GM19328 (cell line): ENCODE measurements around the gene ABHD2.
"Not testable (repeated sequence)": the region's sequence is repeated elsewhere in the genome, so short reads cannot be mapped to it uniquely, and the experiment has no call there.

Experiments
- ATAC-seq: cut with Tn5 transposase; IDR thresholded peaks from one replicate; pipeline ENCODE4 v1.9.1; 2021; ENCODE audit warnings: mild to moderate bottlenecking, moderate library complexity; ENCODE audit not compliant: unreplicated experiment

ABHD2 gene, protein sequence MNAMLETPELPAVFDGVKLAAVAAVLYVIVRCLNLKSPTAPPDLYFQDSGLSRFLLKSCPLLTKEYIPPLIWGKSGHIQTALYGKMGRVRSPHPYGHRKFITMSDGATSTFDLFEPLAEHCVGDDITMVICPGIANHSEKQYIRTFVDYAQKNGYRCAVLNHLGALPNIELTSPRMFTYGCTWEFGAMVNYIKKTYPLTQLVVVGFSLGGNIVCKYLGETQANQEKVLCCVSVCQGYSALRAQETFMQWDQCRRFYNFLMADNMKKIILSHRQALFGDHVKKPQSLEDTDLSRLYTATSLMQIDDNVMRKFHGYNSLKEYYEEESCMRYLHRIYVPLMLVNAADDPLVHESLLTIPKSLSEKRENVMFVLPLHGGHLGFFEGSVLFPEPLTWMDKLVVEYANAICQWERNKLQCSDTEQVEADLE

DNA sequence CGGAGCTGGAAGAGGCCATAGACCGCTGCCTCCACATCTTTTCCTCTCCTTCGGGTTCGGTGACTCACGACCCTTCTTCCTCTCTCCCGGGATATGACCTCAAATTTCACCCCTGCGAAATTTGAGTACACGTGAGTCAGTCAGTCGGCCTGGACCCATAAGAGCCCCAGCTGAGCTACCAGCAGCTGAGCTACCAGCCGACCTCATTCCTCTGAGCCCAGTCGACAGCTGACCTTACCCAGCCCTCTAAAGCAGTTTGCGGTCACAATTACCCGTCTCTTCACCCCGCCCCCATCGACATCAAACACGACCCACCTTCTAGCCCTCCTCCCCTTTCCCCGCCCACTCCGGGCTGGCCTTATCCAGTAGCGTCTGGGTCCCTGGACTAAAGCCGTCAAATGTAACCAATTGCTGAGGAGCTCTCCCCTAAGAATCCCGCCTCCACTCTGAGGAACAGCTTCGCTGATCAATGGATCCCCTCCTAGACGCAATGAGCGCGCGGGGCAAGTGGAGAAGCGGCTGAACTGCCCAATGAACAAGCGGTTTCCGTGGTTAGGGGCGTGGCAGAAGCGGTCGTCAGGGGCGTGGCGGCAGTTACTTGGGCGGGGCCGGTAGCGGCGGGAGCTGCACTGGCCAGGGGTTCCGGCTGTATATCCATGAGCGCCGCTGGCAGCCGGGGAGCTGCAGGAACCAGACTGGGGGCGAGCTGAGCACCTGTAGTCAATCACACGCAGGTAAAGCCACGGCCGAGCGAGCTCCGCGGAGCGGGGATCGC is at the start of gene ABHD2:
TSS of gene ABHD2 (plus strand) at position 627 of the 775 bp plus-strand sequence. CDS start 27,872 bp downstream, outside the sequence.
- ATAC-seq, result peak; percentile 99

DNA sequence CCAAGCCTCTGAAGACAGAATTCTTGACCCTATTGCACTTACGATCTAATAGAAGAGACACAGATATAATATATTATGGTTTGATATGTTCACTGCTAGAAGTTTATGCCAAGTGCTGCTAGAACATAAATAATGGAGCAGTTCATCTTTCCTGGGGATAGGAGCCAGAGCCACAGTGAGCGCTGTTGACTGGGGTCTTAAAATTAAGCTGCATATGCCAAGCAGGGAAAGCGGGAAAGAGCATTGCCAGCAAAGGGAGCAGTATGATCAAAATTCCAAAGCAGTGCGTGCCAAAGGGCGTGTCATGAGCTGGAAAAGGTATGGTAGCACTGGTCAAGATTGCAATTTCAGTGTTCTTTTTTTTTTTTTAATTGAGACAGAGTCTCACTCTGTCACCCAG is 49.1 kb upstream of the ABHD2 start:
- no peak for ATAC-seq

DNA sequence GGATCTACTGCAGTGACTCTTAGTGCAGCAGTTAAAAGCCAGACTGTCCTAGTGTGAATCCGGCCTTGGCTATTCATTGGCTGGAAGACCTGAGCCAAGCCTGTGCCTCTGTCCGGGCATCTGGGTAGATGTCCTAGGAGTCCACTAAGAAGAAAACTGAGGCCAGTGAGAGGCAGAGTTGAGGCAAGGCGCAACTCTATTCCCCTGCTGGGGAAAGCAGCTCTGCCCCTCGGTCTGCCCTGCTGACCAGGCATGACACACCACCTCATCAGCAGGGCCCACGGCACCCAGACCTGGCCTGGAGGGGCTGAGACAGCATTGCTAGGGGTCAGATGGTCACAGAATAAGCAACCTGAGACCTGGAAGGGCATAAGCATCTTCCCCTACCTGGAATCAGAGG is 46.7 kb upstream of the ABHD2 start:
- no peak for ATAC-seq

DNA sequence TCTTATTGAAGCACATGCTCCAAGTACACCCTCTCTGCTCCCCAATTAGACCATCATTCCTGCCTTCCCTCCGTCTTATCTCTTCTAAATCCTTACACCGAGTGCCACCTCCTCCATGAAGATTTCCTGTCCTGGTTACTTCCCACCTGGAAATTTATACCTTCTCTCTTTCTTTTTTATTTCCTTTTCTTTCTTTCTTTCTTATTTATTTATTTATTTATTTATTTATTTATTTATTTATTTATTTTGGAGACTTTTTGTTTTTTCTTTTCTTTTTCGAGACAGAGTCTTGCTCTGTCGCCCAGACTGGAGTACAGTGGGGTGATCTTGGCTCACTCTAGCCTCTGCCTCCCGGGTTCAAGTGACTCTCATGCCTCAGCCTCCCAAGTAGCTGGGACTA is 45.9 kb upstream of the ABHD2 start:
- no peak for ATAC-seq

DNA sequence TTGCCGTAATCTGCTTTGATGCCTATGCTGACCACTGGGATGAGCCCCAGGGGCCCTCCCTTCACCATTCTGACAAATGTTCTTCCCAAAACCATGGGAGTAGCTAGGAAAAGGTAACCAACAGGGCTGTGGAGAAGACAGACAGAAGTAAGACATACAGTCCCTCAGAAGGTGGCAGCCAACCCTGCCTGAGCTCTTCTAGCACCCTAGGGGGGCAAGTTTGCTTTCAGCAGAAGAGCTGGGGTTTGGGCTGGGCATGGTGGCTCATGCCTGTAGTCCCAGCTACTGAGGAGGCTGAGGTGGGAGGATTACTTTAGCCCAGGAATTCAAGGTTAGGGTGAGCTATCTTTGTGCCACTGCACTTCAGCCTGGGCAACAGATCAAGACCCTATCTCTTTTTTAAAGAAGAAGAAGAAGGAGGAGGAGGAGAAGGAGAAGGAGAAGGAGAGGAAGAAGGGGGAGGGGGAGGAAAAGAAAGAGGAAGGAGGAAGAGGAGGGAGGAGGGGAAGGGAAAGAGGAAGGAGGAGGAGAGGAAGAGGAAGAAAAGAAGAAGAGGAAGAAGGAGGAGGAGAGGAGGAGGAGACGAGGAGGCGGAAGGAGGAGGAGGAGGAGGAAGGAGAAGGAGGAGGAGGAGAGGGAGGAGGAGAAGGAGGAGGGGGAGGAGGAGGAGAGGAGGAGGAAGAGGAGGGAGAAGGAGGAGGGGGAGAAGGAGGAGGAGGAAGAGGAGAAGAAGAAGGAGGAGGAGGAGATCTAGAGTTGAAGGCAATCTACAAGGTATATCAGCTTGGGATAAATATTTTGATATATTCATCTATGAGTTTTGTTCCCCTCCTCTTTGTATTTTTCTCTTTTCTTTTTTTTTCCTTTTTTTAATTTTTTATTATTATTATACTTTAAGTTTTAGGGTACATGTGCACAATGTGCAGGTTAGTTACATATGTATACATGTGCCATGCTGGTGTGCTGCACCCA is 44.9 kb upstream of the ABHD2 start:
- no peak for ATAC-seq

DNA sequence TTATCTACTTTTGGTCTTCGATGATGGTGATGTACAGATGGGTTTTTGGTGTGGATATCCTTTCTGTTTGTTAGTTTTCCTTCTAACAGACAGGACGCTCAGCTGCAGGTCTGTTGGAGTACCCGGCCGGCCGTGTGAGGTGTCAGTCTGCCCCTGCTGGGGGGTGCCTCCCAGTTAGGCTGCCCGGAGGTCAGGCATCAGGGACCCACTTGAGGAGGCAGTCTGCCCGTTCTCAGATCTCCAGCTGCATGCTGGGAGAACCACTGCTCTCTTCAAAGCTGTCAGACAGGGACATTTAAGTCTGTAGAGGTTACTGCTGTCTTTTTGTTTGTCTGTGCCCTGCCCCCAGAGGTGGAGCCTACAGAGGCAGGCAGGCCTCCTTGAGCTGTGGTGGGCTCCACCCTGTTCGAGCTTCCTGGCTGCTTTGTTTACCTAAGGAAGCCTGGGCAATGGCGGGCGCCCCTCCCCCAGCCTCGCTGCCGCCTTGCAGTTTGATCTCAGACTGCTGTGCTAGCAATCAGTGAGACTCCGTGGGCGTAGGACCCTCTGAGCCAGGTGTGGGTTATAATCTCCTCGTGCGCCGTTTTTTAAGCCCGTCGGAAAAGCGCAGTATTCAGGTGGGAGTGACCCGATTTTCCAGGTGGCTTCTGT is 39.1 kb upstream of the ABHD2 start:
- ATAC-seq, result not testable (repeated sequence)

DNA sequence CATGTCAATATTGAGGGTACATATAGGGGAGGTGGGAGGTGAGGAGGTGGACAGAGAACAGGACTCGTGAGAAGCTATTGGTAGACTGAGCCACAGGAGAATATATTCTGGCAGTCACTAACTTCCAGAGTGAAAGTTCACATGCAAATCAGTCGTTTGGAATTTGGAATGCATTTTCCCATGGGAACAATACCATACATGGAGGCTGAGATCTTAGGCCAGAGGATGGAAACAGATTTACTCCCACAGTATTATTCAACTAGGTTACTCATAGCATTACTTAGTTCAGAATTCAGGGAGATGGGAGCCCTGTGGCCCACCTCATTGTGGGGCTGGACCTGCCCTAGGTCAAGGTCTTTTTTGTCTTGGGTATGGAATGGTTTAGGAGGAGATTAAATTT is 36.4 kb upstream of the ABHD2 start:
- ATAC-seq, result no peak

DNA sequence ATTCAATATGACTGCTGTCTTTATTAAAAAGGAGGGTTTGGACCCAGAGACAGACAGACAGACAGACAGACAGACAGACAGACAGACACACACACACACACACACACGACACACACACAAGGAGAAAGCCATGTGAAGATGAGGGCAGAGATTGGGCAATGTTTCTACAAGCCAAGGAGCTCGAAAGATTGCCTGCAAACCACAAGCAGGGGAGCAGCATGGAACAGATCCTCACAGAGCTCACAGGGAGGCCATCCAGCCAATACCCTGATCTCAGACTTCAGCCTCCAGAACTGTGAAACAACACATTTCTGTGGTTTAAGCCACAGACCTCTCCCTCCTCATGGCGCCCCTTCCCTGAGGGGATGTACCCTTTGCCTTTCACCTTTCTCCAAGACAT is 35.8 kb upstream of the ABHD2 start:
- ATAC-seq, result no peak

DNA sequence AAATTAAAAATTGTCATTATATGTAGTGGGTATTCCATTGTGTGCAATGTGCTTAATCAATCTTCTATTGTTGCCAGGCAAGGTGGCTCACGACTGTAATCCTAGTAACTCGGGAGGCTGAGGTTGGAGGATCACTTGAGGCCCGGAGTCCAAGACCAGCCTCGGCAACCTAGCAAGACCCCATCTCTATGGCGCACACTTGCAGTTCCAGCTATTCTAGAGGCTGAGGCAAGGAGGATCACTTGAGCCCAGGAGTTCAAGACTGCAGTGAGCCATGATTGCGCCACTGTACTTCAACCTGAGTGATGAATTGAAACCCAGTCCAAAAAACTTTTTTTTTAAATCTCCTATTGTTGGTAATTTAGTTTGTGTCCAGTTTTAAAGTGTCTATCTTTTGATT is 33.4 kb upstream of the ABHD2 start:
- no peak for ATAC-seq

DNA sequence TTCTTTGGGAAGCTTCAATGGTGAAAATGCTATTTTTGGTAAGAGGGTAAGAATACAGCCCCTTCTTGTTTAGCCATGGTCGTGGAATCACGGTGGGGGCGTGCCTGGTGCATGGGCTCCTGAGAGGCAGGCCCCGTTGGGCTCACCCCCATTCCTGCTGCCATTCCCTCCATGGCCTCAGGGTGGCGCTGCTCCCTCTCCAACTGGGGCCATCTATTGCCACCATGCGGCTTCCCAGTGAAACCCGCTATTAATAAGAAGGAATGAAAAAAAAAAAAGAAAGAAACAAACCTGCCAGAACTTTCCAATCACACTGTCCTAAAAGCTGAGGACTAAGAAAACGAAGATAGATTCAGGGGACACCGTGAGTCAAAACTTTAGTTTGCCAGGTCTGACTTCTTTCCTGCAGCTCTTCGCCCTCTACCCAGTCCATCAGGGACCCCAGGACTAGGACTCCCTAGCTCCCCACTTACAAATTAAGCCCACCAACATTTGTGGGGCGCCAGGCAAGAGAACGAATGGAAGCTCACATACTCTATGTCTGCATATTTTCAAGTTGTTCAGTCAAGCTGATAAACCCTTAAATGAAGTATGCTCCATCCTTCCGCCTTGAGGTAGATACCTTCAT is 30.6 kb upstream of the ABHD2 start:
- no peak for ATAC-seq

DNA sequence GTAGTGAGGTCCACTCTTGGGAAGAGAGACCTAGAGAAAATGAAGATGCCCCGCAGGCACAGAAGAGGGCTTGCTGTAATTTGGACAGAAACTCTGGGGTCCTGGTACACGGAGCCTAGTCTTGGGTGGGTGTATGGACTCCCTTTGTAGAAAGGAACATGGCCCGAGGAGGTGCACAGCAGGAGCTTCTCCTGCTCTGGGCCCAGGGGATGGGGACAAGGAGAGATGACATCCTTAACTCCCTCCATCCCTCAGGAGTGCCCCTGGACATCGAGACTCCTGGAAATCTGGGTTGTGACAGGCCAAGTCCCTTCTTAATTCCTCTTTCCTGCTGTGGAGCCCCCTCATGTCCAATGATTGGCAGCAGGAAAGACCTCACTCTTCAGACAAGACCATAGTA is 29.9 kb upstream of the ABHD2 start:
- ATAC-seq, result no peak

DNA sequence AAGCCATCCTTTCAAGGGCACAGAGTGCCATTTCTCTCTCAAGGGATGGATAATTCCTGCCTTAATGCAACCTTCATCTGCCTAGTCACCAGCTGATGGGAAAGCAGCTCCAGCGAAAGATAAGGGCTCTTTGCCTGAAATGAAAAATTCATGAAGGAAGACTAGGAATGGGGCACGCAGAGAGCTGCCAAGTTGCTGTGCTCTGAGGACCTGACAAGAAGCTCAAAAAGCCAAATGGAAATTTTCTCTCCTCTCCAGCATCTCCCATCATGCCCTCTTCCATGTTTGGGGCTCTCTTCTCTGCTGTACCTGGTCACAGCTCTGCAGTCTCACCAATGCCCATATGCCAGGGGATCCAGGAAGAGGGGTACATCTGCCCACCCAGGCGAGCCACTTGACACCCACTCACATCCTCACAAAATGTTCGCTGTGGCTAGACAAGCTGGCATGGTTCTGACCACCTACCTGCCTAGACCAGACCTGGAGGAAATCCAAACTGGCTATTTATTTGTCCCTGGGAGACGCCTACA is 29.3 kb upstream of the ABHD2 start:
- no peak for ATAC-seq

DNA sequence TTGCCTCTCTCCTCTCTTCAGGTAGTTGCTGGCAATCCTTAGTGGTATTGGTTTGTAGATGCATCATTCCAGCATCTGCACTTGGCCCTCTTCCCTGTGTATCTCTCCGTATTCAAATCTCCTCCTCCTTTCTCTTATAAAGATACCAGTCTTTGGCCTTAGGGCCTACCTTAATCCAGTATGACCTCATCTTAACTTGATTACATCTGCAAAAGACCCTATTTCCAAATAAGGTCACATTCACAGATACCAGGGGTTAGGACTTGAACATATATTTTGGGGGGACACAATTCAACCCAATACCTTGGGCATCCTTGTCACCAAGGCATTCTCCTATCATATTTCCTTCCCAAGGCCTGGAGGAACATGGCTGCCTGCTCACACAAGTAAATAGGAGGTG is 22.0 kb upstream of the ABHD2 start:
- no peak for ATAC-seq

DNA sequence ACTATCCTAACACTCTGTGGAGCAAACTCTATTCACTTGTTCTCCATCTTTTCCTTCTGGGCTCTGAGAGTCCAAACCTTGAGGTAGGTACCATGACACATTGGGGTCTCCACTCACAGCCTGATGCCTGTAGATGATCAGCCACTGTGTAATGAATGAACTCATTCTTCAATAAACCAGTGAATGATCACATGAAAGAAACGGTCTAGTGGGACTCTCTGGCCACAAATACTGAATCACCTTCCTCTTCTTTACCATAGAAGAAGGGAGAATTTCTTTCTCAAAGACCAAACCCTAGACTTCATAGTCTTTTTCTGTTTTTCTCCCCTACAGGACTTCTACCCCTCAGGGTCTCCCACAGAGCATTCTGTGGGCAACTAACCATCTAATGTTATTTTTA is 20.5 kb upstream of the ABHD2 start:
- no peak for ATAC-seq

DNA sequence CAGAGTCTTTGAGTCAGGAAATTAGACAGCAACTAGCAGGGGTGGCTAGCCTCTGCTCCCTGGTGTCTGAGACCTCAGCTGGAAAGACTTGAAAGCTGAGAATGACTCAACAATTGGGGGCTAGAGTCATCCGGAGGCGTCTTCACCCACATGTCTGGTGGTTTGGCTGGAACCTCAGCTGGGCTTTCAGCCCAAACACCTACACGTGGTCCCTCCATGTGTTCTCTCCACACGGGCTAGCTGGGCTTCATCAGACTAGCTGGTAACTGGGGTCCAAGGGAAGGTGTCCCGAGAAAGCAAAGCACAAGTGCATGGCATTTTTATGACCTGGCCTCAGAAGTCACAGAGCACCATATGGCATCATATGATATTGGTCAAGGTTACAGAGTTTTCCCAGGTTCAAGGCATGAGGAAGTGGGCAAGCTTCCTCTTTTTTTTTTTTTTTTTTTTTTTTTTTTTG is 19.9 kb upstream of the ABHD2 start:
- ATAC-seq, result peak; percentile 91

DNA sequence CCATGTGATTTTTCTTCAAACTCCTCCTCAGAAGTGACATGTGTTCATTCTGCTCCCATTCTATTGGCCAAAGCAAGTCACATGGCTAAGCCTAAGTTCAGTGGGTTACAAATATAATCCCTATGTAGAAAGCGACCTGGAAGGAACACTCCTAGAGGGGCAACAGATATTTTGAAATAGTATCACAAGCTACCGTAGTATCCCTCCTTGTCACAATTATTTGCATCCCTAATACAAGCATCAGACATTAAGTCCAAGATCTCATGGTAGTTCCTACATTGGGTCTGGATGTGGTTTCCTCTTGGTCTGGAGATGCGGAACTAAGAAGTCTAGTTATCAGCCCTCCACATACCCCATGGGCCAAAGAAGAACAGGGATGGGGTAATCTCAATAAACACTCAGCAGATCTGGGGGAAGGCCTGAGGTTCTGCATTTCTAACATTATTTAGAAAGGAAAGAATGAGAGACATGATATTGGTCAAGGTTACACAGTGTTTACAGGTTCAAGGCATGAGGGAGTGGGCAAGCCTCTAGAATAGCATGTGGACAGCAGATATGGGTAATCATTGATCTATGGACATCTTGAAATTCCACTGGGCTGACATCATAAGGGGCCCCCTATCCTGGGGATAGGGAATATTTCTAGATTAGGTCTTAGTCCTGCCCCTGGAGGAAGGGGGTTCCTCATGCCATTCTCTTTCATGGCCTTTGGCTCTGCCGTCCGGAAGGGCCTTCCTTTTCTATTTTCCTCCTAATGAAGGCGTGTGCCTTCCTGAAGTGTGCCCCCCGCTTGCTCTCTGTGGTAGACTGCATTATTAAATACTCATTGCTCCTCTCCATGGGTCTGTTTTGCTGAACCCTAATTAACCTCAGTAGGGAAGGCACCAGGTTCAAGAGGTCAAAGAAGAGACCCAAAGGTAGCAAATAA is 17.8 kb upstream of the ABHD2 start:
- no peak for ATAC-seq

DNA sequence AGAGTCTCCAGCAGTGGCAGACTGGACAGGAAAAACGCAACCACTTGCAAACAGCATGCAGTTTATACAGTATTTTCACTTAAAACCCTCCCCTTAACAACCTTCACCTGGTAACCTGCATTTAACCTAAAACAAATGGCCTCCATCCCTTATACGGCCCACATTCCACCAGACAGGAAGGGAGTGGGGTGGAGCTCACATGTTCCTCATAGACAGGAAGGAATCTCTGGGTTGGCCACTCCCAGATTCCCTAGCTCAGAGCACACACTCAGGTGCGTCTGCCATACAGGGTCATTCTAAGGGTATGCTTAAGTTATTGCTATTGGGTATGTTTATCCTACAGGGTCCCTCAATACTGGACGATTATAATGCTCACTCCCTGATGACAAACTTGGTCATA is 16.8 kb upstream of the ABHD2 start:
- no peak for ATAC-seq

DNA sequence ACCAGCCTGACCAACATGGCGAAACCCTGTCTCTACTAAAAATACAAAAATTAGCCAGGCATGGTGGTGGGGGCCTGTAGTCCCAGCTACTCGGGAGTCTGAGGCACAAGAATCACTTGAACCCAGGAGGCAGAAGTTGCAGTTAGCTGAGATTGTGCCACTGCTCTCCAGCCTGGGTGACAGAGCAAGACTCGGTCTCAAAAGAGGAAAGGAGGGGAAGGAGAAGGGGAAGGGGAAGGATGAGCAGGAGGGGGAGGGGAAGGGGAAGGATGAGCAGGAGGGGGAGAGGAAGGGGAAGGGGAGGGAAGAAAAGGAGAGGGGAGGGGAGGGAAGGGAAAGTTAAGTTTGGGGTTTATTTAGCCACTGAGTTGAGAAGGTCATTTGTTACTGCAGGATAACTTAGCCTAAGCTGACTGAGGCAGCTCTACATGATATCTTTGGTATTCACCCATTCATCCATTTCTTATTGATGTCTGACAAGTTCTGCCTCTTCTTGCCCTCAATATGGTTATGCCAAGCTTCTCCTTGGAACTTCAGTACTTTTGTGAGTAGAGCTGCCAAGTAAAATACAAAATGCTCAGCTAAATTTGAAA is 15.9 kb upstream of the ABHD2 start:
- ATAC-seq, result no peak
